Ascending aorta (tissue), 2 donors: Measurements from ENCODE around the gene COQ2. TPM values are rescaled to one million over a fixed set of nuclear protein-coding genes. Genes with fewer than 3 reads are reported as not detected.

Experiments
- DNase-seq, 2 donors: peaks; one replicate each; pipeline ENCODE4 v3.0.0-alpha.2; 2019; ENCODE audit warnings: low spot score in 2 of 2
- H3K27ac ChIP-seq, 2 donors: fragments of 200-600 bp; sonication (generic); one replicate each; pipeline ENCODE4 v1.5.1; 2016 to 2017; ENCODE audit warnings: mild to moderate bottlenecking in 1 of 2
- H3K27me3 ChIP-seq: fragments of 200-600 bp; sonication (generic); one replicate; pipeline ENCODE4 v1.5.1; 2017
- H3K36me3 ChIP-seq, 2 donors: fragments of 200-600 bp; sonication (generic); one replicate each; pipeline ENCODE4 v1.5.1; 2016
- H3K4me1 ChIP-seq, 2 donors: fragments of 200-600 bp; sonication (generic); one replicate each; pipeline ENCODE4 v1.5.1; 2016 to 2017; ENCODE audit warnings: mild to moderate bottlenecking in 1 of 2
- H3K4me3 ChIP-seq, 2 donors: fragments of 200-600 bp; sonication (generic); one replicate each; pipeline ENCODE4 v1.5.1; 2016 to 2017; ENCODE audit warnings: mild to moderate bottlenecking in 1 of 2
- H3K9me3 ChIP-seq, 2 donors: fragments of 200-600 bp; sonication (generic); one replicate each; pipeline ENCODE4 v1.5.1; 2016
- CTCF ChIP-seq, 3 experiments: fragments of 200-600 bp in 2 of 3; fragments of 450-650 bp in 1 of 3; sonication (generic) in 2 of 3; IDR thresholded peaks; one replicate each; pipeline ENCODE4 v1.5.1; 2016 to 2019; ENCODE audit warnings: antibody characterized with exemption in 3 of 3, mild to moderate bottlenecking in 1 of 3, moderate library complexity in 1 of 3
- intact Hi-C: fragments of 100-400 bp; cut with DNase I; formaldehyde crosslinking; loops from one replicate; pipeline ENCODE4 v1.15.1; 2023
- total RNA-seq: library from RNA; depleted of rRNA; stranded (reverse); fragments of >200 nt; gene quantifications from one replicate; pipeline ENCODE4 v1.1.0, GENCODE V29; 2016

The COQ2 gene
- total RNA-seq, 1 donor from 2014 or later = 9.7 TPM

DNA sequence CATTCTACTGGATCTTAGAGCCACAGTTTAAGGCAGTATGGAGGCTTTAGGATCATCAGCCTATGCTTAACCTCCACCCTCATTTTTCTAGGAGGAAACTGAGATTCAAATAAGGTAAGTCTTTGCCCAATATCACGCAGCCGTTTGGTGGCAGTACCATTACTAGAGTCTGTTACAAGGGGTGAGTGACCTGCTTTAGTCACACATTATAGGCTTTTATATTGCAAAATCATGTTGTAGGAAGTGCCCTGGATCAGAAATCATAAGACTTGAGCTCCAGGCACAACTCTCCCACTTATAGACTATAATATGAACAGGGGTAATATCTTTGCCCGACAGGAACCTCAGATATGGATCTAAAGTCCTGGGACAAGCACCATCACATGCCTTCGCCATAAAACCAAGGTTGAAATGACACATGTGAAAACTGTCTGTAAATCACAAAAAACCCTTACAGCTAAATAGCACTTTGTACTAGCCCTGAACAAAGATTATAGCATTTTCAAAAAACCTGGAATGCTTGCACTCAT, 30.8 kb upstream of the COQ2 start:
- intact Hi-C loops = no loop called here

DNA sequence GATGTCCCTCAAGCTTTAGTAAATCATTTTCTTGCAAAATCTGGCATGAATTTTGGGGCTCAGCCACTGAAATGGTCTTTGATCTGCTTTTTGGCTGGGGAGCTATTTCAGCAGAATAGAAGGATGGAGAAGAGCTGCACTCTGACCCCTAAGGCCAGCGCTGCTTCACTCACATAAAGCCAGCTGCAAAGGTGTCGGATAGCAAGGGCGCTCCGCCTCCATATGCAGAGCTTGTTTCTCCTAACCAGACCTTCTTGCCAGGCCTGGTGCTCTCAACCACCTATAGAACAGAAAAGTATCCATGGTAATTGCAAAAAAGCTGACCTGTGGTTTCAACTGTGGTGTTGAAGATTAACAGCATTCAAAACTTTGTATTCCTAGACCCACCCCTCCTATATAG, 24.1 kb upstream of the COQ2 start:
- no peaks in the 10 kb centered on the region for H3K4me1 ChIP-seq
- H3K9me3 ChIP-seq = no peaks in the 10 kb centered on the region
- H3K27ac ChIP-seq = no peak overlapping the region
- H3K27me3 ChIP-seq = no peaks in the 10 kb centered on the region
- H3K4me3 ChIP-seq = no peak overlapping the region
- TF ChIP-seq CTCF (IDR thresholded peaks at IDR 0.05) = no peak
- no peaks in the 10 kb centered on the region for H3K36me3 ChIP-seq
- DNase-seq = no peak
- intact Hi-C loops = no loop called here

More for the DNA sequence above, 30.8 kb upstream of the COQ2 start:
- no peak for DNase-seq
- Histone ChIP-seq H3K4me1 (no peaks in the 10 kb centered on the region), H3K9me3 (no peaks in the 10 kb centered on the region), H3K27ac (no peak overlapping the region), H3K27me3 (no peaks in the 10 kb centered on the region), H3K36me3 (no peaks in the 10 kb centered on the region), H3K4me3 (no peak overlapping the region)
- no peak for TF ChIP-seq CTCF (IDR thresholded peaks at IDR 0.05)

- intact Hi-C loops = no loop called here
- no peak for DNase-seq
- Histone ChIP-seq H3K4me3 (no peak overlapping the region), H3K4me1 (no peaks in the 10 kb centered on the region), H3K36me3 (no peaks in the 10 kb centered on the region), H3K27ac (no peak overlapping the region), H3K27me3 (no peaks in the 10 kb centered on the region), H3K9me3 (no peaks in the 10 kb centered on the region)
- no peak for TF ChIP-seq CTCF (IDR thresholded peaks at IDR 0.05)
These were observed 23.3 kb upstream of the COQ2 start for GRCh38 chr4:83307920-83308319.

DNA sequence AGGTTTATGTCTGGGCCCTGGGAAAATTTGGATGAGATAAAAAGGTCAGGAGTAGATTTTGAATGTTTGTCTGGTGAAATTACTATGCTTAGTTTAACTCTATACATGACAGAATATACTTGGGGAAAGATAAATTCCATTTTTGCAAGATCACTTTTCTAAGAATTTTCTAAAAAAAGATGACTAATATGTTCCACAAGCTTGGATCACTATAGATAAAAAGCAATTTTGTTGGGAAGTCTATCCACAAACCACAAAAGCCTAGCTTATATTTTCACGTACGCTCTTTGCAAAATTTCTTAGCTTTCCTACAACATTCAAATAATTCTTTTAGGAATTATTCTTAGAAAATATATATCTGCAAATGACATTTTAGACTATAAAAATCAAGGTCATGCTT, 20.6 kb upstream of the COQ2 start:
- H3K27ac ChIP-seq = no peak overlapping the region
- H3K4me1 ChIP-seq = no peaks in the 10 kb centered on the region
- H3K9me3 ChIP-seq = no peaks in the 10 kb centered on the region
- intact Hi-C loops = no loop called here
- no peaks in the 10 kb centered on the region for H3K36me3 ChIP-seq
- no peak overlapping the region for H3K4me3 ChIP-seq
- TF ChIP-seq CTCF (IDR thresholded peaks at IDR 0.05) = no peak
- no peak for DNase-seq
- no peaks in the 10 kb centered on the region for H3K27me3 ChIP-seq

DNA sequence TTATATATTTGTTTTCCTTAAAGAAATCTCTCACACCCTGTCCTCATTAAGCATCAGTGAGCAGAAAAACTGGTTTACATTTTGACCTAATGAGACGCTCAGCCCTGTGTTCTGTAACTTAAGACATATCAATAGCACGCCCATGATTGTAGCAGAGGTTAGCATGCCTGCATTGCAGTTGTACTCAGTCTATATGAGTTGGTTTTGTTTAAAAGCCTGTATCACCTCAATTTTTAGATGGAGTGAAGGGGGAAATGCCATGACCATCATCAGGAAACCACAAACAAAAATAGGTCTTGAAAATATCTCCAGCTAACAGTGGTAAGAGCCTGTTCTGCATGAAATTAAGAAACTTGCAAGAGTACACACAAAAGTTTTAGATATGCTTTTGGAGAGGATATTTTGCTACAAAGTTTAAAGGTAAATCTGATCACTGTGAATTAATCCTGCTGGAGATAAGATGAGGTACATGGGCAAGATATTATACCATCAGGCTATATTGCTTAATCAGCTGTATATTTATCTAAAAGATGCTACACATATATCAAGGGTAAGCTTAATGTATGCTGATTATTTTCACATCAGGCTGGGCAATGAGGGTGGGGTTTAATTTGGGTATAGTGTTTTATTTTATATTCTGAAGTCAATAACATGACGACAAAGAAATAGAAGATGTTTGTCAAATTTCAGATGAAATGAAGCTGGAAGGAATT, 13.1 kb upstream of the COQ2 start:
- no peak for DNase-seq
- intact Hi-C loops = no loop called here
- no peak overlapping the region for H3K27ac ChIP-seq

More for the DNA sequence above, 13.1 kb upstream of the COQ2 start:
- no peak for TF ChIP-seq CTCF (IDR thresholded peaks at IDR 0.05)
- no peaks in the 10 kb centered on the region for H3K9me3 ChIP-seq
- no peaks in the 10 kb centered on the region for H3K27me3 ChIP-seq
- H3K4me1 ChIP-seq = no peaks in the 10 kb centered on the region
- no peaks in the 10 kb centered on the region for H3K36me3 ChIP-seq
- H3K4me3 ChIP-seq = no peak overlapping the region
